GM12878 (cell line): Measurements from ENCODE around the gene CACNA1I. TPM values are rescaled to one million over a fixed set of nuclear protein-coding genes. Genes with fewer than 3 reads are reported as not detected.

Experiments
- ATAC-seq: fragments of 200-7000 bp; cut with Tn5 transposase; 3 replicates; pipeline ENCODE4 v1.9.1; 2020; ENCODE audit warnings: mild to moderate bottlenecking, moderate library complexity
- BruUV-seq: library from RNA; stranded (reverse); fragments of 400-500 nt; replicated peaks from 2 replicates; lab custom pipeline; 2021; lab: Mats Ljungman, UMichigan
- CTCF ChIA-PET: fragments of 300-600 bp; sonication (Branson Sonifier 250); formaldehyde crosslinking; extraction: SDS; loops from one replicate; lab custom pipeline; 2021; ENCODE audit warnings: inconsistent platforms; lab: Yijun Ruan, JAX
- POLR2A ChIA-PET: fragments of 350-600 bp; formaldehyde crosslinking; extraction: SDS; loops from one replicate; lab custom pipeline; 2021; ENCODE audit warnings: inconsistent platforms; lab: Charles Lee
- RAD21 ChIA-PET: fragments of 300-600 bp; sonication (Branson Sonifier 250); formaldehyde crosslinking; loops from one replicate; lab custom pipeline; 2023; ENCODE audit warnings: antibody characterized with exemption; ENCODE audit not compliant: unreplicated experiment; lab: Charles Lee
- SMC1A ChIA-PET: fragments of 300-600 bp; sonication (Branson Sonifier 250); formaldehyde crosslinking; loops from one replicate; lab custom pipeline; 2023; ENCODE audit not compliant: unreplicated experiment, uncharacterized antibody; lab: Charles Lee
- DNase-seq: peaks from one replicate; pipeline ENCODE4 v3.0.0-alpha.2; 2011; ENCODE audit warnings: low read depth, low spot score
- FAIRE-seq: peaks from 3 replicates; lab custom pipeline; 2011; peaks lifted over from hg19 to GRCh38; lab: Jason Lieb, UNC
- H2AFZ ChIP-seq: 2 replicates; pipeline ENCODE4 v1.6.0; 2011; ENCODE audit warnings: low read depth, low read length, control low read depth; ENCODE audit not compliant: control insufficient read depth
- H3K27ac ChIP-seq: 2 replicates; pipeline ENCODE4 v1.5.1; 2011; ENCODE audit warnings: control low read depth; ENCODE audit not compliant: control insufficient read depth, insufficient read depth
- H3K27me3 ChIP-seq, 2 experiments: replicated peaks in 1 of 2; 2 replicates each; pipeline versions ENCODE4 v1.6.0 to v1.6.1; 2011; ENCODE audit warnings: low read length in 1 of 2; ENCODE audit not compliant: control insufficient read depth in 2 of 2, insufficient read depth in 2 of 2
- H3K36me3 ChIP-seq, 2 experiments: 2 replicates each; pipeline ENCODE4 v1.5.1; 2011; ENCODE audit warnings: low read length in 1 of 2; ENCODE audit not compliant: control insufficient read depth in 2 of 2, insufficient read depth in 2 of 2
- H3K4me1 ChIP-seq: 2 replicates; pipeline ENCODE4 v1.6.1; 2011; ENCODE audit warnings: mild to moderate bottlenecking, low read length, moderate library complexity, mixed read lengths; ENCODE audit not compliant: control insufficient read depth, insufficient read depth
- H3K4me2 ChIP-seq: 2 replicates; pipeline ENCODE4 v1.6.0; 2011; ENCODE audit warnings: control low read depth; ENCODE audit not compliant: control insufficient read depth, insufficient read depth
- H3K4me3 ChIP-seq: fragments of 200-600 bp; sonication (generic); 2 replicates; pipeline ENCODE4 v1.5.1; 2016
- H3K79me2 ChIP-seq: 2 replicates; pipeline ENCODE4 v1.6.0; 2011; ENCODE audit warnings: low read length; ENCODE audit not compliant: control insufficient read depth, insufficient read depth
- H3K9ac ChIP-seq: 2 replicates; pipeline ENCODE4 v1.8.0; 2011; ENCODE audit warnings: low read length, control low read depth, mixed read lengths; ENCODE audit not compliant: control insufficient read depth, insufficient read depth
- H3K9me3 ChIP-seq: replicated peaks from 3 replicates; pipeline ENCODE4 v1.5.1; 2011; ENCODE audit warnings: mild to moderate bottlenecking, low read length; ENCODE audit not compliant: control insufficient read depth, insufficient read depth
- H4K20me1 ChIP-seq: 2 replicates; pipeline ENCODE4 v1.6.0; 2011; ENCODE audit not compliant: control insufficient read depth, insufficient read depth
- BACH1 ChIP-seq: fragments of 450-650 bp; IDR thresholded peaks from 2 replicates; pipeline ENCODE4 v1.6.1; 2017; ENCODE audit warnings: mild to moderate bottlenecking, borderline replicate concordance
- CBFB ChIP-seq: IDR thresholded peaks from 2 replicates; pipeline ENCODE4 v1.6.1; 2016; ENCODE audit warnings: antibody characterized with exemption, low read depth
- CREM ChIP-seq: IDR thresholded peaks from 2 replicates; pipeline ENCODE4 v1.6.1; 2014; ENCODE audit warnings: antibody characterized with exemption, low read depth
- HDAC2 ChIP-seq: fragments of 200-600 bp; sonication (generic); IDR thresholded peaks from 2 replicates; pipeline ENCODE4 v1.6.1; 2017
- HDAC6 ChIP-seq: fragments of 200-600 bp; sonication (generic); IDR thresholded peaks from one replicate; pipeline ENCODE4 v1.8.0; 2017; ENCODE audit warnings: antibody characterized with exemption; ENCODE audit not compliant: unreplicated experiment
- IKZF1 ChIP-seq: fragments of 450-650 bp; conservative IDR thresholded peaks from 2 replicates; pipeline ENCODE4 v1.6.1; 2017; ENCODE audit warnings: antibody characterized with exemption, mild to moderate bottlenecking
- KDM1A ChIP-seq: fragments of 200-600 bp; sonication (generic); IDR thresholded peaks from 2 replicates; pipeline ENCODE4 v1.6.1; 2016; ENCODE audit warnings: borderline replicate concordance
- NR2C1 ChIP-seq: fragments of 450-650 bp; IDR thresholded peaks from 2 replicates; pipeline ENCODE4 v1.6.1; 2017; ENCODE audit warnings: antibody characterized with exemption, mild to moderate bottlenecking, moderate library complexity
- NR2C2 ChIP-seq: IDR thresholded peaks from 2 replicates; pipeline ENCODE4 v1.6.1; 2011; ENCODE audit warnings: borderline replicate concordance, low read depth; ENCODE audit not compliant: control insufficient read depth, insufficient read length
- POLR2A ChIP-seq: IDR thresholded peaks from 2 replicates; pipeline ENCODE4 v1.6.1; 2011; ENCODE audit warnings: low read depth, mild to moderate bottlenecking, low read length
- POU2F2 ChIP-seq: IDR thresholded peaks from 3 replicates; pipeline ENCODE4 v1.6.1; 2011; ENCODE audit warnings: low read depth, mild to moderate bottlenecking, low read length, borderline replicate concordance
- SPI1 ChIP-seq: IDR thresholded peaks from 2 replicates; pipeline ENCODE4 v1.6.1; 2011; ENCODE audit warnings: low read depth, mild to moderate bottlenecking, low read length, moderate library complexity, borderline replicate concordance; ENCODE audit not compliant: insufficient read depth
- SREBF1 ChIP-seq: IDR thresholded peaks from 2 replicates; pipeline ENCODE4 v1.6.1; 2012; ENCODE audit warnings: mild to moderate bottlenecking, low read length
- SREBF2 ChIP-seq: IDR thresholded peaks from 2 replicates; pipeline ENCODE4 v1.6.1; 2012; ENCODE audit warnings: mild to moderate bottlenecking, low read length
- ZBED1 ChIP-seq: IDR thresholded peaks from 2 replicates; pipeline ENCODE4 v1.6.1; 2016; ENCODE audit warnings: borderline replicate concordance
- ZSCAN29 ChIP-seq: fragments of 450-650 bp; IDR thresholded peaks from 2 replicates; pipeline ENCODE4 v1.6.1; 2017; ENCODE audit warnings: mild to moderate bottlenecking, moderate library complexity
- WGBS: methylation state at CpG from one replicate; pipeline ENCODE4 v1.1.6; 2016; ENCODE audit warnings: low lambda C conversion rate; ENCODE audit not compliant: insufficient replicate concordance, insufficient coverage; ENCODE audit errors: missing lambda C conversion rate; 5-methylcytosine and 5-hydroxymethylcytosine counted together
- in situ Hi-C: fragments of 300-500 bp; cut with MboI; formaldehyde crosslinking; loops from 9 replicates; pipeline ENCODE4 v1.14.3; 2018; ENCODE audit warnings: mixed read lengths
- intact Hi-C: fragments of 100-400 bp; cut with micrococcal nuclease; formaldehyde crosslinking; loops from one replicate; pipeline ENCODE4 v1.14.2; 2022; ENCODE audit not compliant: unreplicated experiment
- polyA plus RNA-seq, 11 experiments: library from polyadenylated mRNA; depleted of rRNA in 4 of 11; unstranded in 6 of 11; stranded (reverse) in 5 of 11; fragments of >200 nt; fragmentation: Nextera tagmentation in 4 of 11; fragmentation: Illumina TruSeq in 1 of 11; extraction: Ambion mirVana in 4 of 11; extraction: Trizol in 1 of 11; gene quantifications; 1 replicate in 1 of 11; 2 replicates in 10 of 11; pipeline versions ENCODE4 v1.2.1 to v1.2.3, GENCODE V29; 2011 to 2016; ENCODE audit warnings: inconsistent platforms in 2 of 11, missing spikeins in 2 of 11, low read depth in 1 of 11
- total RNA-seq, 4 experiments: library from RNA; depleted of rRNA in 3 of 4; stranded (reverse); fragments of >200 nt in 3 of 4; fragmentation: Illumina TruSeq in 1 of 4; extraction: Trizol in 1 of 4; gene quantifications; 2 replicates each; pipeline versions ENCODE4 v1.2.1 to v1.2.3, GENCODE V29; 2013 to 2021
- TF ChIP-seq, protein P1 (sequence below): IDR thresholded peaks from 2 replicates; pipeline ENCODE4 v1.6.1; 2012; ENCODE audit warnings: low read depth, low read length, improper control_type of control experiment

Gene CACNA1I
- total and polyA plus RNA-seq, 10 of the 15 experiments (the other 5 are each of a cell fraction or from before 2014, with no cell fraction given) = 0.01 to 0.03 TPM; not detected in 8

GRCh38 chr22:39718921-39719475, 148.4 kb downstream of the CACNA1I start:
- no peak overlapping the region for H3K9ac ChIP-seq
- WGBS = 65% methylated on average over 8 of the region's 8 CpGs
- H2AFZ ChIP-seq = no peak overlapping the region
- POLR2A ChIA-PET = no interaction called here
- in situ Hi-C loops (no loop called here), intact Hi-C loops (no loop called here)
- ATAC-seq = no peak
- SMC1A ChIA-PET = no interaction called here
- RAD21 ChIA-PET = interaction anchor here (0.6 kb wide), 1 partner anchor 202 kb away, joined by 3 read pairs; no protein-coding TSS in a partner anchor
- DNase-seq = no peak
- H4K20me1 ChIP-seq = no peaks in the 10 kb centered on the region
- no peaks in the 10 kb centered on the region for H3K4me1 ChIP-seq
- CTCF ChIA-PET = no interaction called here
- BruUV-seq = no TSS peak
- H3K27me3 ChIP-seq = no peaks in the 10 kb centered on the region
- FAIRE-seq = no peak
- TF ChIP-seq ZBED1 (no peak), SPI1 (no peak), KDM1A (no peak), CREM (no peak), HDAC6 (no peak), SREBF2 (no peak), POU2F2 (no peak), IKZF1 (no peak), NR2C1 (no peak), BACH1 (no peak), NR2C2 (no peak), CBFB (no peak), HDAC2 (no peak), ZSCAN29 (no peak), POLR2A (no peak), SREBF1 (no peak)
- TF ChIP-seq, protein P1, sequence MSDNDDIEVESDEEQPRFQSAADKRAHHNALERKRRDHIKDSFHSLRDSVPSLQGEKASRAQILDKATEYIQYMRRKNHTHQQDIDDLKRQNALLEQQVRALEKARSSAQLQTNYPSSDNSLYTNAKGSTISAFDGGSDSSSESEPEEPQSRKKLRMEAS = no peak
- peaks cover 4% of the 10 kb centered on the region; the same call in 1 of the 3 replicates for H3K9me3 ChIP-seq
- no peak overlapping the region for H3K4me2 ChIP-seq
- no peak overlapping the region for H3K27ac ChIP-seq
- no peaks in the 10 kb centered on the region for H3K36me3 ChIP-seq
- H3K79me2 ChIP-seq = no peaks in the 10 kb centered on the region
- H3K4me3 ChIP-seq = no peak overlapping the region
